Activated CD8-positive, alpha-beta memory T cell treated with anti-CD3 and anti-CD28 coated beads, Interleukin-2, amount 10 ng/mL, durations not matched to agents 7 days and 5 days (primary cell): ENCODE data around the gene HGD. TPM values are rescaled to one million over a fixed set of nuclear protein-coding genes. Genes with fewer than 3 reads are reported as not detected.

Experiments
- ATAC-seq: fragments of 150-1000 bp; cut with Tn5 transposase; one replicate; pipeline ENCODE4 v1.10.0; 2021; ENCODE audit warnings: moderate library complexity
- CTCF ChIA-PET: fragments of 350-600 bp; sonication (Branson Sonifier 250); formaldehyde crosslinking; loops from one replicate; lab custom pipeline; 2021; ENCODE audit warnings: antibody characterized with exemption; lab: Charles Lee
- DNase-seq: peaks from one replicate; pipeline ENCODE4 v3.0.0-alpha.2; 2020
- H3K27ac Mint-ChIP-seq: one replicate; pipeline ENCODE4 v1.8.0; 2021; ENCODE audit warnings: mild to moderate bottlenecking, mixed read lengths
- H3K27me3 Mint-ChIP-seq: one replicate; pipeline ENCODE4 v1.8.0; 2021; ENCODE audit warnings: mixed read lengths
- H3K36me3 Mint-ChIP-seq: one replicate; pipeline ENCODE4 v1.8.0; 2021; ENCODE audit warnings: mild to moderate bottlenecking, mixed read lengths
- H3K4me1 Mint-ChIP-seq: one replicate; pipeline ENCODE4 v1.8.0; 2021; ENCODE audit warnings: mixed read lengths
- H3K4me3 Mint-ChIP-seq: one replicate; pipeline ENCODE4 v1.8.0; 2021; ENCODE audit warnings: mild to moderate bottlenecking, moderate library complexity, mixed read lengths
- H3K9me3 Mint-ChIP-seq: one replicate; pipeline ENCODE4 v1.8.0; 2022; ENCODE audit warnings: low read depth, mixed read lengths
- total RNA-seq, 2 experiments: library from RNA; stranded (reverse); gene quantifications; one replicate each; pipeline ENCODE4 v1.2.3, GENCODE V29; 2021

Gene HGD
- total RNA-seq, 2 experiments from 2014 or later = 0.23 to 0.49 TPM

DNA sequence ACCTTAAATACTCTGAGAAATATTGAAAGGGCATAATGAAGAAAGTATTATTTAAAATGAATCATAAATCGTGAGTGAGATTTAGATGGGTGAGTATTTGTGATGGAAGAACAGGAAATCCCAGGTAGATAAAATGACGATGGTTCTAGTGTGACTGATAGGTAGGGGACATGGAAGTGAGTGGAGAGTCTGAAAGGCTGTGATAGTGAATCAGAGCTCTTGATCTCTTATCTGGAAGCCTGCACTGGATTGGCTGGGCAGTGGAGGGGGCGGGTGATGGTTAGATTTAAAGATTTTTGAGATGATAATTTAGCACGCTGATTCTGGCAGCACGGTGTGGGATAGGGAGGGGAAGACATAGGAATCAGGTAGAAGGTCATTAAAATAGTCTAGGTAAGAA lies 20.1 kb downstream of the HGD start:
- CTCF ChIA-PET = no interaction called here
- H3K4me1 Mint-ChIP-seq = no peaks in the 10 kb centered on the region
- ATAC-seq (no peak), DNase-seq (no peak)
- no peaks in the 10 kb centered on the region for H3K36me3 Mint-ChIP-seq
- H3K27me3 Mint-ChIP-seq = peaks cover 9% of the 10 kb centered on the region
- no peak overlapping the region for H3K4me3 Mint-ChIP-seq
- H3K9me3 Mint-ChIP-seq = no peaks in the 10 kb centered on the region
- H3K27ac Mint-ChIP-seq = no peak overlapping the region

DNA sequence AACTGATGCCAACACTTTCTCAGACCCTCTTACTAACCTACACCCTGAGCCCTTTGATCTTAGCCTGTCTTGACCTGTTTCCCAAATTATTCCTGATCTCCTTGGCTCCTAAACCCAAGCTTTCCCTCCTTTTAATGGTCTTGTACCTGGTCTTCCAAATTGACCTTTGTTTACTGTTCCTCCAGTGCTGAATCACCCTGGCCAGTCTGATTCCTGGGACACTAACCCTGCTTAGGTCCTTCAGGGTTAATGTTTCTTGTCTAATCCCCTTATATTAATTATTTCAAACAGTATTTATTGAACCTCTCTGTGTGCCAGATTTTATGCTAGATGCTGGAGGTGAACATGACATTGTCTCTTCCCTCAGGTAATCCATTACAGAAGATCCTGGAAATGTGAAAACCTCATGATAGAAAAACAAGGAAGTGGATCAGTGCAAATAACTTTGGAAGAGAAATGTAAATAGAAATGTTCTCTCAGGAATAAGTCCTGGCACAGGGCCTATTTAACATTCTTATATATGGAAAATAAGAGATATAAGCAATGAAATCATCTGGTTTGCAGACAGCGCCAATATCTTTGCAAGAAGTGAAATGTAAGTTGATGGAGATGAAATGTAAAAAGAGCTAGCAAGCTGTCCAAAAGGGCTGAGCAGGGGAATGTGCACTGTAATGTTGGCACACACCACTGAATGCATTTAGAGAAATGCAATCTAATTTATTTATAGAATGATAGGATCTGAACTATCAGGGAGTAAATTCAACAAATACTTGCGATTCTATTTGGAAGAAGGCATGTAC lies 20.7 kb downstream of the HGD start:
- no peaks in the 10 kb centered on the region for H3K9me3 Mint-ChIP-seq
- no peak for DNase-seq
- no peaks in the 10 kb centered on the region for H3K36me3 Mint-ChIP-seq
- no peaks in the 10 kb centered on the region for H3K4me1 Mint-ChIP-seq
- peaks cover 9% of the 10 kb centered on the region for H3K27me3 Mint-ChIP-seq
- no peak overlapping the region for H3K27ac Mint-ChIP-seq
- no peak overlapping the region for H3K4me3 Mint-ChIP-seq
- CTCF ChIA-PET = no interaction called here
- no peak for ATAC-seq

DNA sequence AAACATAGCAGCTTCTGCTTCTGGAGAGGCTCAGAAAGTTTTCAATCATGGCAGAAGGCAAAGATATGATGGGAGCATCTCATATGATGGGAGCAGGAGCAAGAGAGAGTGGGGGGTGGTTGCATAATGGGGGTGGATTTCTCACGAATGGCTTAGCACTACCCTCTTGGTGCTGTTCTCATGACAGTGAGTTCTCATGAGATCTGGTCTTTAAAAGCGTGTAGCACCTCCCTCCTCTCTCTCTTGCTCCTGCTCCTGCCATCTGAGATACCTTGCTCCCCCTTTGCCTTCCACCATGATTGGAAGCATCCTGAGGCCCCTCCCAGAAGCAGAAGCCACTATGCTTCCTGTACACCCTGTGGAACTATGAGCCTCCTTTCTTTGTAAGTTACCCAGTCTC lies 22.2 kb downstream of the HGD start:
- no peak for DNase-seq
- Mint-ChIP-seq H3K36me3 (no peaks in the 10 kb centered on the region), H3K27ac (no peak overlapping the region), H3K9me3 (no peaks in the 10 kb centered on the region), H3K4me3 (no peak overlapping the region), H3K4me1 (no peaks in the 10 kb centered on the region), H3K27me3 (peaks cover 4% of the 10 kb centered on the region)
- CTCF ChIA-PET = no interaction called here
- no peak for ATAC-seq

DNA sequence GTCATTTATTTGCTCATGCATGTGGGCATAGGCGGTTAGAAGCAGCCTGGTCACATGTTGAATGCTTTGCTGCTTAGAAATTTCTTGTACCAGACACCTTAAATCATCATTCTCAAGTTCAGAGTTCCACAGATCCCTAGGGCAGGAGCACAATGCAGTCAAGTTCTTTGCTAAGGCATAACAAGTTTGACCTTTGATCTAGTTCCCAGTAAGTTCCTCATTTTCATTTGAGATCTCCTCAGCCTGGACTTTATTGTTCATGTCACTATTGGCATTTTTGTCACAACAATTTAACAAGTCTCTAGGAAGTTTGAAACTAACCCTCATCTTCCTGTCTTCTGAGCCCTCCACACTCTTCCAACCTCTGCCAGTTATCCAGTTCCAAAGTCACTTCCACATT lies 22.8 kb downstream of the HGD start:
- H3K27ac Mint-ChIP-seq = no peak overlapping the region
- H3K4me3 Mint-ChIP-seq = no peak overlapping the region
- no peaks in the 10 kb centered on the region for H3K36me3 Mint-ChIP-seq
- no peaks in the 10 kb centered on the region for H3K9me3 Mint-ChIP-seq
- CTCF ChIA-PET = no interaction called here
- ATAC-seq (no peak), DNase-seq (no peak)
- no peaks in the 10 kb centered on the region for H3K4me1 Mint-ChIP-seq
- H3K27me3 Mint-ChIP-seq = peaks cover 3% of the 10 kb centered on the region

DNA sequence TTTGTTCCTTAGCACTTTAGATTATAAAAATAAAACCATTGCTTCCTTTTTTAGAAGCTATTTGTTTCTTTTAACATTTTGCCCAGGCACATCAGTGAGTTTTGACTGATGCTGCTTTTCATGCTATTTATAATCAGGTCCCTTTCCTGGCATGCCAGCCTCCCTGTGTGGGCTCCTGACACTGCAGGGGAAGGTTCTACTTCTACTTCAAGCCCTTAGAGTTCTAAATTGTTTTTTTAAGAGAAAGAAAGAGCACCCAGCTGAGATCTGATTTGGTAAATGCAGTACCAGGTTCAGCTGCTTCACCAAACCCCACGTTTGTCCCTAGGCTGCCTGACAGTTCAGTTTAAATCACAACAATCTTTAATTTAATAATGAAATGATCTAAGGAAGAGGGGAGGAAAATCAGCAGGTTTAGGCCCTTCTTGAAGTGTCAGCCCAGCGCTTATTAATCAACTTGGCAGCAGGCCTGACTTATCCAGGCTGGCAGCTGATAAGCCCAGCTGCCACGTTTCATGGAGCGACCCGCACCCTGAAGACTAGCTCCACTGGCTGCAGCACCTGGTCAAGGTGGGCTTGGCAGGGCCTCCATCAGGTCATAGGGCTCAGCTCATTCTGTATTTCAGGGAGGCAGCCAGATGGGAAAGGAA lies 29.0 kb downstream of the HGD start:
- H3K27me3 Mint-ChIP-seq = no peaks in the 10 kb centered on the region

DNA sequence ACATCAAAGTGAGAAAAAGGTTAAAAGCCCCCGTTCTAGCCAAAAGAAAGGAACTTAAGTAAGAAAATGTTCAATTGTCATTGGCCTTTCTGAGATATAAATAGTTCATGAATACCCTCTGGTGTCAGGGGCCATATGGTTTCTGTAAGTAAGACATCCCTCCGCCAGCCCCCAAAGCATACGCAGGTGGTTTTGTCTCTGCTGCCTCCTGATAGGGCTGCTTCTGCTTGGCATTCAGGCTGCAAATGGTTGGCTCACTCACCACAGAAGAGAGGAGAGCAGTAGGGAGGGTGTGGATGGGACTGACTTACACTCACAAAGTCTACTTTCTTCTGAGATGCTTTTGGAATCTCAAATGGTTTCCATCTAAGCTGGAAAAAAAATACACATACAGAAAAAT lies 29.8 kb downstream of the HGD start:
- Mint-ChIP-seq H3K36me3 (no peaks in the 10 kb centered on the region), H3K27ac (no peak overlapping the region), H3K4me1 (no peaks in the 10 kb centered on the region), H3K9me3 (no peaks in the 10 kb centered on the region), H3K4me3 (no peak overlapping the region), H3K27me3 (no peaks in the 10 kb centered on the region)
- no peak for ATAC-seq
- CTCF ChIA-PET = no interaction called here
- DNase-seq = no peak

More for the DNA sequence above, 29.0 kb downstream of the HGD start:
- H3K27ac Mint-ChIP-seq = no peak overlapping the region
- H3K4me3 Mint-ChIP-seq = no peak overlapping the region
- no peak for ATAC-seq
- no peak for DNase-seq
- CTCF ChIA-PET = no interaction called here
- no peaks in the 10 kb centered on the region for H3K4me1 Mint-ChIP-seq
- H3K36me3 Mint-ChIP-seq = no peaks in the 10 kb centered on the region
- no peaks in the 10 kb centered on the region for H3K9me3 Mint-ChIP-seq

DNA sequence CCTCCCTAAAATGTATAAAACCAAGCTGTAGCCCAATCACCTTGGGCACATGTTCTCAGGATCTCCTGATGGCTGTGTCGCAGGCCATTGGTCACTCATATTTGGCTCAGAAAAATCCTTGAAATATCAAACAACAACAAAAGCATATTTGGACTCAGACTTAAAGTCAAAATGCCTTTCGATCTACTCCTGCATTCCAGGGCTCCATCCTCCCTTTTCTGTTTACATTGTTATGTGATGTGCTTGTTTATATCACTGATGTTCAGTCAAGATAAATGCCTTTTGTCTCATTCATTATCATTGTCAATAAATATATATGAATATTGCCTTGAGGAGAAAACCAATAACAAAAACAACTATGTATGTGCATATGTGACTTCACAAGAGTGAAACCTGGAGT lies 31.7 kb downstream of the HGD start:
- DNase-seq (no peak), ATAC-seq (no peak)
- Mint-ChIP-seq H3K9me3 (no peaks in the 10 kb centered on the region), H3K27me3 (no peaks in the 10 kb centered on the region), H3K4me3 (no peak overlapping the region), H3K4me1 (no peaks in the 10 kb centered on the region), H3K27ac (no peak overlapping the region), H3K36me3 (no peaks in the 10 kb centered on the region)
- CTCF ChIA-PET = no interaction called here

DNA sequence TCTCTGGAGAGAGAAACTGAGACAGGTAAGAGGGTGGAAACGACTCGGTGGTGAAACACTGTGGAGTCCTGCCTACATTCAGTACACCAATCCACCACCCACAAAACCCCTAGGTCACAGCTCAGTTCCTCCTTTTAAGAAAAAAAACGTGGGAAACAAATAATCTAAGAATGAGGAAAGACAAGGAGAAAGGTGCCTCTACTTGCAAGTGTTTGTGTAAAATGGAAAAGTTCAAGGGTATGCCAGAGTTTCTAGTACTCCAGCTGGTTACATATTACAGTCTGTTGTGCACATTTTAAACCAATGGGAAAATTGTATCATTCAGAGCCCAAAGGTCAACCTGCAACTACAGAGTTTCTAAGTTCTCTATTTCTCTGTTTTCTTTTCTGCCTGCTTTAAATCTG lies 32.2 kb downstream of the HGD start:
- ATAC-seq = no peak
- CTCF ChIA-PET = no interaction called here
- H3K27me3 Mint-ChIP-seq = no peaks in the 10 kb centered on the region
- H3K36me3 Mint-ChIP-seq = no peaks in the 10 kb centered on the region
- no peaks in the 10 kb centered on the region for H3K4me1 Mint-ChIP-seq
- no peaks in the 10 kb centered on the region for H3K9me3 Mint-ChIP-seq
- H3K4me3 Mint-ChIP-seq = no peak overlapping the region
- no peak overlapping the region for H3K27ac Mint-ChIP-seq
- DNase-seq = no peak

DNA sequence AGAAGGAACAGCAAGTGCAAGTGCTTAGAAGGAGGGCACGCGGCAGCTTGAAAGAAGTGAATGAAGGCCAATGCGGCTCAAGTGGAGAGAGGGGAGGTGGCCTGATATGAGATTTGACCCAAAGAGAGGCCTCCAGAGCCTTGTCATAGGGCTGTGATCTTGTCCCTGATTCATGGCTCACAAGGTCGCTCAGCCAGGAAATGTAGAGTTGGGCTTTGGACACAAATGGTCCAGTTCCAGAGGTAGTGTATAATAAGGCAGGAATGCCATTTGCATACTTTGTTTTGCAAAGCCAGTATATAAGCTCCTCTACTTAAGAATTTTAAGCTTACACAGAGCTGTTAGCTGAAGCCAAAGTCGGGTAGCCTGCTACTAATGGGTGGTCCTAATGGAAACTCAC lies 33.7 kb downstream of the HGD start:
- Mint-ChIP-seq H3K4me3 (no peak overlapping the region), H3K27me3 (peaks cover 2% of the 10 kb centered on the region), H3K9me3 (no peaks in the 10 kb centered on the region), H3K4me1 (no peaks in the 10 kb centered on the region), H3K27ac (no peak overlapping the region), H3K36me3 (no peaks in the 10 kb centered on the region)
- CTCF ChIA-PET = no interaction called here
- no peak for ATAC-seq
- no peak for DNase-seq

DNA sequence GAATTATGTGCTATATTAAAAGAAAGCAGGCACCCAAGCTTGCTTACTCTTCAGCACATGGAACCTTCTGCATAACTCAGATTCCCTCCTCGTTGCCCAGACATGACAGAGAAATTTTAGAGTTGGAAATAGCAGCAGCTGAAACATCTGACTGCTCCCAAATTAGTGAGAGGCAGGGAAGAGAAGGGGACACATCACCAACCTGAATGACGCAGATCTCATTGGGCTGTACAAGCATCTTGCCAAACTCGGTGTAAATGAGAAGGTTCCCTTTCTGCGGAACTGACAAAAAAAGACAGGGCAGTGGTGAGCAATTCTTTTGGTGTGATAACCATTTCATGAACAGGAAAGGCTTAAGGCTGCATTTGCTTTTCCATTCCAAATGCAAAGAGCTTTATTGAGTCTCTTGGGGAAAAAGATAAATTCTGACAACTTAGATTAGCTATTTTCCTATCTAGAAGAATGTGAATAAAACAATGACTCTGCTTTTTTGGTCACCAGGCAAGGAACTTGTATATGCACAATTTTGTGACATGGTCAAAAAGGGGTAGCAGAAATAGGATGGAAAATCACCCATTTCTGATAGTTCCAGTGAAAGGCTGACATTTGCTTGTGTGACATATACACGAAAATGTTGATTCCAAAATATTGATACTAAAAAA lies 35.1 kb downstream of the HGD start:
- ATAC-seq (no peak), DNase-seq (no peak)
- Mint-ChIP-seq H3K4me3 (no peak overlapping the region), H3K27ac (no peak overlapping the region), H3K36me3 (no peaks in the 10 kb centered on the region), H3K27me3 (peaks cover 2% of the 10 kb centered on the region), H3K4me1 (peaks cover 5% of the 10 kb centered on the region), H3K9me3 (no peaks in the 10 kb centered on the region)
- CTCF ChIA-PET = no interaction called here

DNA sequence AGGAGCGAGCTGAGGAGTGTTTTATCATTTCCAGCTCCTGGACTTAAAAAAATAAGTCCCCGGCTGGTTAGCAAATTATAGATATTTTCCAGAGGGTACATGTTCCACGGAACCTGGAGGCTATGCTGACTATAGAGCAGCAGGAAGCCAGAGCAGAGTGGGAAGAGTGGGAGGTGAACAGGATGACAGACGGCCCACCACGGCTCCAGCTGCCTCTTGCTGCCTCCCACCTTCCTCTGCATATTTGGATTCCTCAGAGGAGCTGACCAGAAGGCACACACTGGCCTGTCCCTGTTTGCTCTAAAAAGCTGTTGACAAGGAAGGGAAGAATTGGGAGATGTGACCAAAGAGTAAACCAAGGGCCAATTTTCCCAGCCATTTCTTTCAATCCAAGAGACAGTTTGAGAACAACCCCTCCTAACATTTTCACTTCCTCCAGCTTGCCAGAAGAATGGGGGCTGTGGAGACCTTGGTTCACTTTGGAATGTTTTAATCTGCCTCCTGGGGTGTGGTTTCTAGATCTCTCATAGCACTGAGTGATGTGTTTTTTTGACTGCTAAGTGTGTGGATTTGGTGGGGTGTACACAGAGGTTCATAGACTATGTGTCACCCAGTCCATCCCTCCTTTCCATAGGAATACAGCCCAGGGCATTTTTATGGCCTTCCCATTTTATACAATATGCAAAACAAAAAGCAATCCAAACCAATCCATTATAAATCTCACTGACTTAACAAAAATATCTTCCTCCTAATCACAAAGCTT lies 36.8 kb downstream of the HGD start:
- Mint-ChIP-seq H3K27me3 (peaks cover 2% of the 10 kb centered on the region), H3K27ac (no peak overlapping the region), H3K4me3 (no peak overlapping the region), H3K9me3 (no peaks in the 10 kb centered on the region), H3K36me3 (no peaks in the 10 kb centered on the region), H3K4me1 (peaks cover 5% of the 10 kb centered on the region)
- ATAC-seq (no peak), DNase-seq (no peak)
- CTCF ChIA-PET = no interaction called here

DNA sequence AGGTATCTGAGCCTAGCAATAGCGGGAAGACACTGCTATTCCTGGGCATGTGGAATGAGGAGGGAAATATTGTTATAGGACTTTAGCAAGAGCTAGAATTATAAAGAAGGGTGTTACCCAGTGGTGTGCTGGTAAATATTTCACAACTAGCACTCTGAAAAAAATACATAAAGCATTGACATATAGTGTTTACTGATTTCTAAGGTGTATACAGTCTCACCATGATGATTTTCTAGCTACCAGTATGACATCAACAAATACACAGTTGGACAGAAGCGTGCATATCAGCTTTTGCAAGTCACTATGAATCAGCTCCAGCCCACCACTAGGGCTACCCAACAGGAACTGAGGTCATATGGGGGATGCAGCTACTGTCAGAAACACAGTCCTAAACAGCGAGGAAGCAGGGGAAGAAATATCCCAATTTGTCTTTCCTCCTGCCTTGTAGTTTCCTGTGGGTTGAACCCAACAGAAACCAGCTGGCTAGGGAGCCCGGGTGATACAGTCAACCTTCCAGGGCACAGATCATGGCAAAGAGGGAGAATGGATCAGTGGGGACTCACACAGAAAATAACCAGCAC lies 39.6 kb downstream of the HGD start:
- H3K27ac Mint-ChIP-seq = no peak overlapping the region
- H3K9me3 Mint-ChIP-seq = no peaks in the 10 kb centered on the region
- CTCF ChIA-PET = no interaction called here
- H3K27me3 Mint-ChIP-seq = peaks cover 2% of the 10 kb centered on the region
- H3K4me1 Mint-ChIP-seq = peaks cover 6% of the 10 kb centered on the region
- no peak for ATAC-seq
- peak; percentile 47 for DNase-seq
- H3K4me3 Mint-ChIP-seq = no peak overlapping the region
- H3K36me3 Mint-ChIP-seq = no peaks in the 10 kb centered on the region

DNA sequence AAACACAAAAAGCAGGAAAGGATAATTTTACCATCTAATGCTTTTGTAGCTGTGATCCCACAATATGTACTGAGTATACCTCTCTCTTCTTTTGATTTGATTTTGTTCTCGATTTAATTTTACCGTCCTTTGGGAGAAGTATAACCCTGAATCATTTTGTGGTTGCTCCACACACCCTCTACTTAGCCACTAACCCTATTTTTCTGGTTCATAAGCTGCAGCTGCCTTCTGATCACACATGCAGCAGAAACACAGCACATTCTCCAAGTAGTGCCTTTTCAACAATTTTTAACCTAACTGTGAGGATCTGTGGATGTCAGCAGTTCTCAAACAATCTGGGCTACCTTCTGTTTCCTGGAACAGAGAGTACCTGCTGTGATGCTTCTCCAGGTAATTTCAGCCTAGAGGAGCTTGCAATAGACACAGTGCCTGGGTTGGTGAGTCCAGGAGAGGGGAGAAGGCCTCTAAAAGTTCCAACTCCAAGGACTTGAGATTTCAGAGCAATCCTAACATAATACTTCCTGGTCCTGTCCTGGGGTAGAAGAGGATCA lies 40.3 kb downstream of the HGD start:
- Mint-ChIP-seq H3K36me3 (no peaks in the 10 kb centered on the region), H3K27me3 (peaks cover 2% of the 10 kb centered on the region), H3K27ac (no peak overlapping the region), H3K4me3 (no peak overlapping the region), H3K4me1 (peaks cover 6% of the 10 kb centered on the region), H3K9me3 (no peaks in the 10 kb centered on the region)
- no peak for DNase-seq
- CTCF ChIA-PET = no interaction called here
- no peak for ATAC-seq
